Measurements from ENCODE around the gene MAMLD1.
A peak's percentile ranks its signal among the peaks of the same experiment; 100 is the strongest.

The MAMLD1 gene

GRCh38 chrX:150504397-150505182 lies 141.5 kb downstream of the MAMLD1 start:
- peak; percentile 60 for DNase-seq

GRCh38 chrX:150506020-150506419 lies 142.9 kb downstream of the MAMLD1 start:
- no peak for DNase-seq

GRCh38 chrX:150506486-150506885 lies 143.4 kb downstream of the MAMLD1 start:
- no peak for DNase-seq

- DNase-seq: no peak
These were observed 144.2 kb downstream of the MAMLD1 start for GRCh38 chrX:150507251-150507856.

GRCh38 chrX:150508018-150508417 lies 144.9 kb downstream of the MAMLD1 start:
- DNase-seq: no peak

- no peak for DNase-seq
These were observed 145.6 kb downstream of the MAMLD1 start for GRCh38 chrX:150508451-150509367.

GRCh38 chrX:150509703-150510102 lies 146.6 kb downstream of the MAMLD1 start:
- DNase-seq: no peak

GRCh38 chrX:150512461-150512901 lies 149.4 kb downstream of the MAMLD1 start:
- no peak for DNase-seq

- no peak for DNase-seq
These were observed 150.4 kb downstream of the MAMLD1 start for GRCh38 chrX:150513544-150513943.

- DNase-seq: no peak
These were observed 151.3 kb downstream of the MAMLD1 start for GRCh38 chrX:150514462-150514861.

GRCh38 chrX:150515801-150516200 lies 152.7 kb downstream of the MAMLD1 start:
- no peak for DNase-seq

GRCh38 chrX:150517303-150517910 lies 154.3 kb downstream of the MAMLD1 start:
- no peak for DNase-seq

- no peak for DNase-seq
These were observed 159.4 kb downstream of the MAMLD1 start for GRCh38 chrX:150522494-150522893.

- DNase-seq: no peak
These were observed 162.2 kb downstream of the MAMLD1 start for GRCh38 chrX:150525061-150525919.

- no peak for DNase-seq
These were observed 163.6 kb downstream of the MAMLD1 start for GRCh38 chrX:150526692-150527091.

- DNase-seq: no peak
These were observed 164.0 kb downstream of the MAMLD1 start for GRCh38 chrX:150527108-150527507.

- no peak for DNase-seq
These were observed 166.5 kb downstream of the MAMLD1 start for GRCh38 chrX:150529587-150529986.

GRCh38 chrX:150530821-150531220 lies 167.7 kb downstream of the MAMLD1 start:
- DNase-seq: no peak

- DNase-seq: no peak
These were observed 168.3 kb downstream of the MAMLD1 start for GRCh38 chrX:150531467-150531866.

- DNase-seq: no peak
These were observed 170.7 kb downstream of the MAMLD1 start for GRCh38 chrX:150533863-150534262.

GRCh38 chrX:150536455-150537116 lies 173.5 kb downstream of the MAMLD1 start:
- DNase-seq: no peak

Measured in fibroblast of skin of back (primary cell).